Measurements from ENCODE around the gene ITGA8.

DNA sequence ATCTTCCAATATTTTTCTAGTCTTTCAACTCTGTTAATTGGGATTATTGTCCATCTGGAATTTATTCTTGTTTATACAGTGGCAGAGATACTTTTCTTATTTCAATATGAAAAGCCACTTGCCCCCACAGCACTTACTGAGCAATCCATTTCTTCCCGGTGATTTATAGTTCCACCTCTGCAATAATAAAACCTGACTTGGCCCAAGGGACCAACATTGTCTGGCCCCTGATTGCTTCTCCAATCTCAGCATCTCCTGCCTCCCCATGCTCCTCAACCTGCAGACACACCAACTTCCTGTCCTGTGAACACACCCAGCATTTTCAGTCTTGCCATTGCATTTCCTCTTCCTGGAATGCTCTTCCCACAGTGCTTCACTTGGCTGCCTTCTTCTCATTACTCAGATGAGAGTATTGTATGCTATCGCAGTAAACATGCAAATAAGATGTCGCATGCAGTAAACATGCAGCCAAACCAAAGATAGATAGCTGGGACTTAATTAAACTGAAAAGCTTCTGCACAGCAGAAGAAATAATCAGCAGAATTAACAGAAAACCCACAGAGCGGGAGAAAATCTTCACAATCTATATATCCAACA, 19.5 kb downstream of the ITGA8 start:
- TF ChIP-seq SUZ12 (IDR thresholded peaks at IDR 0.05; ENCODE audit: extremely low read depth, insufficient read depth, insufficient read length) = no peak
- no peak for TF ChIP-seq YY1 (IDR thresholded peaks at IDR 0.05; ENCODE audit: insufficient read depth, insufficient read length)
- no peak for TF ChIP-seq ZNF274 (IDR thresholded peaks at IDR 0.05; ENCODE audit: low read depth, low read length)

Data from NT2/D1 (cell line).